Measurements from ENCODE around the gene ATP13A1. TPM values are rescaled to one million over a fixed set of nuclear protein-coding genes. Genes with fewer than 3 reads are reported as not detected.
"Not testable (repeated sequence)": the region's sequence is repeated elsewhere in the genome, so short reads cannot be mapped to it uniquely, and the experiment has no call there.

Gene ATP13A1
- total RNA-seq (2014; rRNA removed), result 106 and 133 TPM in 2 replicates
- polyA plus RNA-seq (2012), result 27.0 TPM

GRCh38 chr19:19663256-19664120, at the start of gene ATP13A1:
Gene ATP13A1 (minus strand): TSS chr19:19663676. CDS start chr19:19663666, 10 bp downstream.
- DNase-seq (ENCODE audit: low read depth), result peak; percentile 97

DNA sequence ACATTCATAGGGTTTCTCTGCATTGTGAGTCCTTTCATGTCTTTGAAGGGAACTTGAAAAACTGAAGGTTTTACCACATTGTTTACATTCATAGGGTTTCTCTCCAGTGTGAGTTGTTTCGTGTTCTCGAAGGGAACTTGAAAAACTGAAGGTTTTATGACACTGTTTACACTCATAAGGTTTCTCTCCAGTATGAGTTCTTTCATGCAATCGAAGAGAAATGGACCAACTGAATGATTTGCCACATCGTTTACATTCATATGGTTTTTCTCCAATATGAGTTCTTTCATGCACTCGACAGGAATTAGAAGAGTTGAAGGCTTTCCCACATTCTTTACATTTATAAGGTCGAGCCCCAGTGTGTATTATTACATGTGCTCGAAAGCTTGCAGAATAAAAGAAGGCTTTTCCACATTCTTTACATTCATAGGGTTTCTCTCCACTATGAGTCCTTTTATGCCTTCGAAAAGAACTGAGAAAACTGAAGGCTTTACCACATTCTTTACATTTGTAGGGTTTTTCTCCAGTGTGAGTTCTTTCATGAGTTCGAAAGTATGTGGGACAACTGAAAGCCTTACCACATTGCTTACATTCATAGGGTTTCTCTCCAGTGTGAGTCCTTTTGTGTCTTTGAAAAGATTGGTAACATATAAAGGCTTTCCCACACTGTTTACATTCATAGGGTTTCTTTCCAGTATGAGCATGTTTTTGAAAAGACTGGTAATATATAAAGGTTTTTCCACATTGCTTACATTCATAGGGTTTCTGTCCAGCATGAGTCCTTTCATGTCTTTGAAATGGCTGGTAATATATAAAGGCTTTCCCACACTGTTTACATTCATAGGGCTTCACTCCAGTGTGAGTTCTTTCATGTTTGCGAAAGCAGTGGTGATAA, 48.7 kb upstream of the ATP13A1 start:
- DNase-seq (ENCODE audit: low read depth), result no peak

DNA sequence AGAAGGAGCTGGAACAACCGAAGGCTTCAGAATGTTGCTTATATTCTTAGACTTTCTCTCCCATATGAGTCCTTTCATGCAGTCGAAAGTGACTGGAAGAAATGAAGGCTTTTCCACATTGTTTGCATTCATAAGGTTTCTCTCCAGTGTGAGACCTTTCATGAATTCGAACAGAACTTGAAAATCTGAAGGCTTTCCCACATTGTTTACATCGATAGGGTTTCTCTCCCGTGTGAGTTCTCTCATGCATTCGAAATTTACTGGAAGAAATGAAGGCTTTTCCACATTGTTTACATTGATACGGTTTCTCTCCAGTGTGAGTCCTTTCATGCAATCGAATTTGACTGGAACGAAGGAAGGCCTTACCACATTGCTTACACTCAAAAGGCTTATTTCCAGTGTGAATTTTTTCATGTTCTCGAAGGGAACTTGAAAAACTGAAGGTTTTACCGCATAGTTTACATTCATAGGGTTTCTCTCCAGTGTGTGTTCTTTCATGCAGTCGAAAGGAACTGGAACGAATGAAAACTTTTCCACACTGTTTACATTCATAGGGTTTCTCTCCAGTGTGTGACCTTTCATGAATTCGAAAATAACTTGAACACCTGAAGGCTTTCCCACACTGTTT, 47.9 kb upstream of the ATP13A1 start:
- no peak for DNase-seq (ENCODE audit: low read depth)

GRCh38 chr19:19710506-19710905, 47.0 kb upstream of the ATP13A1 start:
- no peak for DNase-seq (ENCODE audit: low read depth)

- DNase-seq (ENCODE audit: low read depth), result no peak
These were observed 41.4 kb upstream of the ATP13A1 start for GRCh38 chr19:19704836-19705235.

- not testable (repeated sequence) for DNase-seq (ENCODE audit: low read depth)
These were observed 37.0 kb upstream of the ATP13A1 start for GRCh38 chr19:19700493-19700892.

DNA sequence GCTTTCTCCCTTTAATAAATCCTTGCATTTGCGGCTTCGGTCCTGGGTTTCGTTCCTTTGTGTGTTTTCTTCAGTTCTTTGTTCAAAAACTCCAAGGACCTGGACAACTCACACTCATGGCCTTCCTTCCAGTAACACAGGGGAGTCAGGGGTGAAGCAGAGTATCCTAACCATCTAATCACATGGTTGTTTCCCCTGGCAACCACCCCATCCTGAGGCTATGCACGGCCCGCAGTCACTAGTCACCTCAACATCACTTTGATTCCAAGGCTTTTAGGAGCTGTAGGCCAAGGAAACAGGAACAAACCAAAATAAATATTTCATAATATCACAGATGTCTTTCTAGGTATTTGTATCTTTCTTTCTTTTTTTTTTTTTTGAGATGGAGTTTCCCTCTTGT, 34.1 kb upstream of the ATP13A1 start:
- no peak for DNase-seq (ENCODE audit: low read depth)

DNA sequence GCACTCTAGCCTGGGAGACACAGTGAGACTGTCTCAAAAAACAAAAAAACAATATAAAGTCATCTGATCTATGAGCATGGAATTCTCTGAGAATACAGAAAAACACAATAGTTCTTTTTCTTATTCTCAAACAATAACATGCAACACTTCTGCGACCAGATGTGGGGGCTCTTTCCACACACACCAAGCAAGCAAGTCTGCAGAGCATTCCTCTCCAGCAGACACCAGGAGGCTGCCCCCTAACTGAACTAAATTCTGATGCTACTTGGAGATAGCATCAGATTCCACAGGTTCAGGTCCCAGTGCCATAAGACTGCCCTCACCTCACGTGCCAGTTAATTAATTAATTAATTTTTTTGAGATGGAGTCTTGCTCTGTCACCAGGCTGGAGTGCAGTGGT, 32.9 kb upstream of the ATP13A1 start:
- no peak for DNase-seq (ENCODE audit: low read depth)

GRCh38 chr19:19691683-19692082, 28.2 kb upstream of the ATP13A1 start:
- DNase-seq (ENCODE audit: low read depth), result no peak

DNA sequence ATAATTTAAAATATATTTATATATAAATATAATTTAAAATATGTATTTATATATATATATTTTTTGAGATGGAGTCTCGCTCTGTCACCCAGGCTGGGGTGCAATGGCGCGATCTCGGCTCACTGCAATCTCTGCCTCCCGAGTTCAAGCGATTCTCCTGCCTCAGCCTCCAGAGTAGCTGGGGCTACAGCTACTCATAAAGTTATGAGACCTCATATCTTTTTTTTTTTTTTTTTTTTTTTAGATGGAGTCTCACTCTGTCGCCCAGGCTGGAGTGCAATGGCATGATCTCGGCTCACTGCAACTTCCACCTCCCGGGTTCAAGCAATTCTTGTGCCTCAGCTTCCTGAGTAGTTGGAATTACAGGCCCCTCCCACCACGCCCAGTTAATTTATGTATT, 25.5 kb upstream of the ATP13A1 start:
- not testable (repeated sequence) for DNase-seq (ENCODE audit: low read depth)

GRCh38 chr19:19687090-19687489, 23.6 kb upstream of the ATP13A1 start:
- DNase-seq (ENCODE audit: low read depth), result no peak

DNA sequence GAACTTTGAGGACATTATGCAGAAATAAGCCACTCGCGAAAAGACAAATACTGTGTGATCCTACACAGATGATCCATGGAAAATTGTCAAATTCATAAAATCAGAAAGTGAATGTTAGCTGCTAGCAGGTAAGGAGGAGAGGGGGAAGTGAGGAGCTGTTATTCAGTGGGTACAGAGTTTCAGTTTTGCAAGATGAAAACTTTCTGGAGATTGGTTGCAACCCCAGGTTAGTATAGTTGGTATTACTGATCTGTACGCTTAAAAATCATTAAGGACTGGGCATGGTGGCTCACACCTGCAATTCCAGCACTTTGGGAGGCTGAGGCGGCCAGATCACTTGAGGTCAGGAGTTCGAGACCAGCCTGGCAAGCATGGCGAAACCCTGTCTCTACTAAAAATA, 23.1 kb upstream of the ATP13A1 start:
- no peak for DNase-seq (ENCODE audit: low read depth)

DNA sequence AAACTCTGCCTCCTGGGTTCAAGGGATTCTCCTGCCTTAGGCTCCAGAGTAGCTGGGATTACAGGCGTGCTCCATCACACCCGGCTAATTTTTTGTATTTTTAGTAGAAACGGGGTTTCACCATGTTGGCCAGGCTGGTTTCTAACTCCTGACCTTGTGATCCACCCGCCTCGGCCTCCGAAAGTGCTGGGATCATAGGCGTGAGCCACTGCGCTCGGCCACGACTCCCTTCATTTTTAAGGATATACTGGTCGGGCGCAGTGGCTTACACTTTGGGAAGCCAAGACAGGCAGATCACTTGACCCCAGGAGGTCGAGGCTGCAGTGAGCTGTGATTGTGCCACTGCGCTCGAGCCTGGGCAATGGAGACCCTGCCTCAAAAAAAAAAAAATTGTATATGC, 22.6 kb upstream of the ATP13A1 start:
- not testable (repeated sequence) for DNase-seq (ENCODE audit: low read depth)

DNA sequence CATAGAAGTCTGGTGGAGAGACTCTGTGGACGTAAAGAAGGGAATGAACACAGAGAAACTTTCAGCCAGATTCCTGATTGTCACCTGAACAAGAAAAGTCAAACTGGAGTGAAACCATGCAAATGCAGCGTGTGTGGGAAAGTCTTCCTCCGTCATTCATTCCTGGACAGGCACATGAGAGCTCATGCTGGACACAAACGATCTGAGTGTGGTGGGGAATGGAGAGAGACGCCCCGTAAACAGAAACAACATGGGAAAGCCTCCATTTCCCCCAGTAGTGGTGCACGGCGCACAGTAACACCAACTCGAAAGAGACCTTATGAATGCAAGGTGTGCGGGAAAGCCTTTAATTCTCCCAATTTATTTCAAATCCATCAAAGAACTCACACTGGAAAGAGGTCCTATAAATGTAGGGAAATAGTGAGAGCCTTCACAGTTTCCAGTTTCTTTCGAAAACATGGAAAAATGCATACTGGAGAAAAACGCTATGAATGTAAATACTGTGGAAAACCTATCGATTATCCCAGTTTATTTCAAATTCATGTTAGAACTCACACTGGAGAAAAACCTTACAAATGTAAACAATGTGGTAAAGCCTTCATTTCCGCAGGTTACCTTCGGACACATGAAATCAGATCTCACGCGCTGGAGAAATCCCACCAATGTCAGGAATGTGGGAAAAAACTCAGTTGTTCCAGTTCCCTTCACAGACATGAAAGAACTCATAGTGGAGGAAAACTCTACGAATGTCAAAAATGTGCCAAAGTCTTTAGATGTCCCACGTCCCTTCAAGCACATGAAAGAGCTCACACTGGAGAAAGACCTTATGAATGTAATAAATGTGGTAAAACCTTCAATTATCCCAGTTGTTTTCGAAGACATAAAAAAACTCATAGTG, 15.9 kb upstream of the ATP13A1 start:
- DNase-seq (ENCODE audit: low read depth), result no peak

- no peak for DNase-seq (ENCODE audit: low read depth)
These were observed 14.1 kb upstream of the ATP13A1 start for GRCh38 chr19:19677579-19677978.

DNA sequence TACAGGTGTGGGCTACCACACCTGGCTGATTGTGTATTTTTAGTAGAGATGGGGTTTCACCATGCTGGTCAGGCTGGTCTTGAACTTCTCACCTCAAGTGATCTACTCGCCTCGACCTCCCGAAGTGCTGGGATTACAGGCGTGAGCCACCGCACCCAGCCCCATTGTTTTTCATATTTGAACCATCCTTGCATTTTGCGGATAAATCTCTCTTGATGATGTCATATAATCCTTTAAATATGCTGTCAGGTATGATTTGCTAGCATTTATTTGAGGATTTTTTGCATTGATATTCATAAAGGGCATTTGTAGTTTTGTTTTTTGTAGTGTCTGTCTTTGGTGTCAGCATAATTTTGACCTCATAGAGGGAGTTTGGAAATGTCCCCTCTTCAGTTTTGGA, 10.8 kb upstream of the ATP13A1 start:
- no peak for DNase-seq (ENCODE audit: low read depth)

DNA sequence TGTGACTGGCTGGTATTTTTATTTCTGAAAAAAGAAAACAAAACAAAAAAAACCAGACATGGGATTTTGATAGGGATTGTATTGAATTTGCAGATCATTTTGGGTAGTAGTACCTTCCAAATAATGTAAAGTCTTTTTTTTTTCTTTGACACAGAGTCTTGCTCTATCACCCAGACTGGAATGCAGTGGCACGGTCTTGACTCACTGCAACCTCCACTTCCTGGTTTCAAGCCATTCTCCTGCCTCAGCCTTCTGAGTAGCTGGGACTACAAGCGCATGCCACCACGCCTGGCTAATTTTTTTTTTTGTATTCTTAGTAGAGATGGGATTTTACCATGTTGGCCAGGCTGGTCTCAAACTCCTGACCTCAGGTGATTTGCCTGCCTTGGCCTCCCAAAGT, 9.3 kb upstream of the ATP13A1 start:
- DNase-seq (ENCODE audit: low read depth), result no peak

GRCh38 chr19:19670070-19670551, 6.6 kb upstream of the ATP13A1 start:
- no peak for DNase-seq (ENCODE audit: low read depth)

DNA sequence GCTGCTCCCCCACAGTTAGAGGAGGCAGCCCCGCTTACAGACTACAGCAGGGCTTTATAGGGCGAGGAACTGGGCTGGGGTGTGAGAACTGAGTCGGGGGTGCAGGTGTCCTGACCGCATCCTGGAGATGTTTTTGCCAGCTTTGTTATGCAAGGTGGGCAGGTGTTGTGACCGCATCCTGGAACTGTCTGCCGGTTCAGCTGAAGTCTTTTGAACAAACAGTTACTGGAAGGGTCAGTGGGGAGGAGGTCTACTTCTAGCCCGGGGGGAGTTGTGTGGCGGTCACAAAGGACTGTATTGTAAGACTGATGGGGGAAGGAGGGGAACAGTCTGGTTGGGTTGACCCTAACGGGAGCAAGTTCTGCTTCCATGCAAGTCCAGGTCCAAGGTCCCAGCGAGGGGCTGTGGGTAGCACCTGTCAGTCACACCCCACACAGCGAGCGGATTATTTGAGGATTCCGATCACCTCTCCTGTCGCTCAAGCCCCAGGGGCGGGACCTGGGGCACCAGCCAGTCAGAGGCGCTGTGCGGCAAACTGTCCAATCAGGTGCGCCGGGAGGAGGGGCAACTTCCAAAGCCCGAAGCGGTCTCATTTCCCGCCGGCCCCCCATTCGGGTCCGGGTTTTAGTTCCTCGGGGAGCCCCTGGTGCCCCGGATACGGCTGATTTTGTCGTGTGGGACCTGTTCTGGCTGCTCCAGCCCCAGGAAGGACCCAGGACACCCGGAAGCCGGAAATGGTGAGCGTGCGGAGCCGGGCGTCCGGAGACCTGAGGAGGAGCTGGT, 4.9 kb upstream of the ATP13A1 start, which contains the start of gene ZNF101:
TSS of gene ZNF101 (plus strand) at position 610 of the 783 bp plus-strand sequence. CDS start at position 735, 125 bp downstream.
- DNase-seq (ENCODE audit: low read depth), result peak; percentile 93
